Lung (tissue), 12 donors: ENCODE results near the gene SLC16A6. TPM values are rescaled to one million over a fixed set of nuclear protein-coding genes. Genes with fewer than 3 reads are reported as not detected.
"Not testable (repeated sequence)": the region's sequence is repeated elsewhere in the genome, so short reads cannot be mapped to it uniquely, and the experiment has no call there.

Experiments used
- ATAC-seq: fragments of 200-7000 bp; cut with Tn5 transposase; one replicate; pipeline ENCODE4 v1.9.1; 2020; ENCODE audit warnings: moderate number of reproducible peaks; ENCODE audit not compliant: insufficient read depth, low FRiP score
- DNase-seq, 3 donors: peaks; one replicate each; pipeline ENCODE4 v3.0.0-alpha.2; 2013 to 2017
- H3K27ac ChIP-seq, 2 donors: one replicate each; pipeline ENCODE4 v1.5.1; 2013; ENCODE audit warnings: mild to moderate bottlenecking in 2 of 2, moderate library complexity in 2 of 2, control low read depth in 1 of 2, inconsistent platforms in 1 of 2, low read depth in 1 of 2, low read length in 1 of 2
- H3K27me3 ChIP-seq, 3 donors: one replicate each; pipeline ENCODE4 v1.5.1; 2013; ENCODE audit warnings: low read length in 2 of 3; ENCODE audit not compliant: control insufficient read depth in 3 of 3, insufficient read depth in 3 of 3
- H3K36me3 ChIP-seq, 4 donors: one replicate each; pipeline ENCODE4 v1.5.1; 2013; ENCODE audit warnings: low read length in 4 of 4, mild to moderate bottlenecking in 1 of 4, moderate library complexity in 1 of 4; ENCODE audit not compliant: control insufficient read depth in 4 of 4, insufficient read depth in 4 of 4
- H3K4me1 ChIP-seq, 5 donors: one replicate each; pipeline ENCODE4 v1.5.1; 2013; ENCODE audit warnings: low read length in 5 of 5, mild to moderate bottlenecking in 2 of 5, moderate library complexity in 1 of 5; ENCODE audit not compliant: control insufficient read depth in 5 of 5, insufficient read depth in 5 of 5
- H3K4me3 ChIP-seq: one replicate; pipeline ENCODE4 v1.5.1; 2013; ENCODE audit warnings: mild to moderate bottlenecking, control low read depth, moderate library complexity
- H3K9ac ChIP-seq, 2 donors: one replicate each; pipeline ENCODE4 v1.5.1; 2013; ENCODE audit warnings: low read length in 2 of 2, control low read depth in 1 of 2; ENCODE audit not compliant: insufficient read depth in 1 of 2
- H3K9me3 ChIP-seq, 4 donors: one replicate each; pipeline ENCODE4 v1.5.1; 2013; ENCODE audit warnings: low read length in 3 of 4, mild to moderate bottlenecking in 1 of 4, moderate library complexity in 1 of 4; ENCODE audit not compliant: control insufficient read depth in 4 of 4, insufficient read depth in 3 of 4
- CTCF ChIP-seq: IDR thresholded peaks from 2 replicates; pipeline ENCODE4 v1.5.1; 2012; ENCODE audit warnings: mild to moderate bottlenecking; ENCODE audit errors: control extremely low read depth, extremely low read depth
- WGBS, 2 donors: extraction: QIAGEN DNeasy Blood & Tissue Kit; methylation state at CpG; one replicate each; pipeline ENCODE4 v1.1.7; 2013; 5-methylcytosine and 5-hydroxymethylcytosine counted together
- polyA plus RNA-seq, 2 donors: library from polyadenylated mRNA; stranded (reverse); fragments of 200-250 nt; gene quantifications; one replicate each; pipeline ENCODE4 v1.2.1, GENCODE V29; 2013
- total RNA-seq, 2 donors: library from RNA; depleted of rRNA in 1 of 2; stranded (reverse); fragments of >200 nt in 1 of 2; gene quantifications; one replicate each; pipeline ENCODE4 v1.2.1, GENCODE V29; 2014 to 2021
- donor health status: control.
- donor health status: control.
- donor health status: Bipolar disorder and iron deficiency.
- donor health status: healthy.
- donor health status: DM: yes; HTN: yes; CAD: no.

SLC16A6 gene
- total and polyA plus RNA-seq, 4 donors = 2.0 to 10.9 (median 4.8) TPM

- H3K27ac ChIP-seq, H3K4me3 ChIP-seq, DNase-seq, H3K27me3 ChIP-seq, H3K9ac ChIP-seq, ATAC-seq, H3K4me1 ChIP-seq, H3K36me3 ChIP-seq, H3K9me3 ChIP-seq: not testable (repeated sequence)
- 92% methylated on average over 6 to 7 of the region's 7 CpGs for WGBS, 2 donors
These were observed 17.6 kb upstream of the SLC16A6 start for GRCh38 chr17:68308486-68308885.

DNA sequence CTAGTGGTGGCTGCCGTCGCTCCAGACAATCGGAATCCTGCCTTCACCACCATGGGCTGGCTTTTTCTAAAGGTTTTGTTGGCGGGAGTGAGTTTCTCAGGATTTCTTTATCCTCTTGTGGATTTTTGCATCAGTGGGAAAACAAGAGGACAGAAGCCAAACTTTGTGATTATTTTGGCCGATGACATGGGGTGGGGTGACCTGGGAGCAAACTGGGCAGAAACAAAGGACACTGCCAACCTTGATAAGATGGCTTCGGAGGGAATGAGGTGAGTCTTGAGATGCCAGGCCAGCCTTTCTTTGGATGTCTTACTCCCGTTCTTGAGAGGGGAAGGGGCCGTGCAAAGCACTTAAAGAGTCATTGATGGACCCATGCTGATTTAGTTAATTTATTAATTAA is 16.5 kb upstream of the SLC16A6 start:
- 91 to 97% methylated on average over 8 of the region's 8 CpGs for WGBS, 2 donors

GRCh38 chr17:68306819-68307218 is 15.9 kb upstream of the SLC16A6 start:
- no peak overlapping the region for H3K9ac ChIP-seq
- H3K27ac ChIP-seq = no peak overlapping the region
- DNase-seq = no peak
- H3K9me3 ChIP-seq = no peaks in the 10 kb centered on the region
- no peaks in the 10 kb centered on the region for H3K4me1 ChIP-seq
- no peaks in the 10 kb centered on the region for H3K36me3 ChIP-seq
- TF ChIP-seq CTCF = no peak
- no peaks in the 10 kb centered on the region for H3K27me3 ChIP-seq
- H3K4me3 ChIP-seq = no peak overlapping the region
- ATAC-seq = no peak
- 83 to 87% methylated on average over 6 of the region's 6 CpGs for WGBS, 2 donors

More for the DNA sequence above, 16.5 kb upstream of the SLC16A6 start:
- H3K36me3 ChIP-seq = no peaks in the 10 kb centered on the region
- no peak overlapping the region for H3K9ac ChIP-seq
- no peak overlapping the region for H3K4me3 ChIP-seq
- ATAC-seq (no peak), DNase-seq (no peak)
- TF ChIP-seq CTCF = no peak
- no peaks in the 10 kb centered on the region for H3K9me3 ChIP-seq
- no peak overlapping the region for H3K27ac ChIP-seq
- no peaks in the 10 kb centered on the region for H3K27me3 ChIP-seq
- no peaks in the 10 kb centered on the region for H3K4me1 ChIP-seq

GRCh38 chr17:68305142-68305541 is 14.2 kb upstream of the SLC16A6 start:
- Histone ChIP-seq H3K9ac (no peak overlapping the region), H3K36me3 (no peaks in the 10 kb centered on the region), H3K4me3 (no peak overlapping the region), H3K9me3 (no peaks in the 10 kb centered on the region), H3K4me1 (peaks cover 0 to 2% (median 0%) of the 10 kb centered on the region in 5 donors), H3K27ac (no peak overlapping the region), H3K27me3 (no peaks in the 10 kb centered on the region)
- WGBS, 2 donors = 63 to 78% methylated on average over 4 of the region's 4 CpGs
- DNase-seq = no peak
- no peak for TF ChIP-seq CTCF
- ATAC-seq = no peak
